GM20000 (cell line): ENCODE measurements around the gene SLC35F1.

Experiments used
- DNase-seq: peaks from one replicate; pipeline ENCODE4 v3.0.0; 2012; ENCODE audit warnings: low spot score
- CTCF ChIP-seq: IDR thresholded peaks from 2 replicates; pipeline ENCODE4 v1.5.1; 2012; ENCODE audit warnings: mild to moderate bottlenecking, control low read depth; ENCODE audit errors: extremely low read depth, missing control alignments

Gene SLC35F1

GRCh38 chr6:118295336-118295735, 388.3 kb downstream of the SLC35F1 start:
- no peak for TF ChIP-seq CTCF
- DNase-seq: no peak

- no peak for TF ChIP-seq CTCF
- DNase-seq: no peak
These were observed 389.3 kb downstream of the SLC35F1 start for GRCh38 chr6:118296129-118296901.

GRCh38 chr6:118297821-118298220, 390.8 kb downstream of the SLC35F1 start:
- no peak for TF ChIP-seq CTCF
- no peak for DNase-seq

GRCh38 chr6:118298476-118299427, 391.7 kb downstream of the SLC35F1 start:
- TF ChIP-seq CTCF: no peak
- DNase-seq: no peak

- DNase-seq: no peak
- TF ChIP-seq CTCF: no peak
These were observed 392.4 kb downstream of the SLC35F1 start for GRCh38 chr6:118299457-118299856.

- TF ChIP-seq CTCF: no peak
- no peak for DNase-seq
These were observed 397.3 kb downstream of the SLC35F1 start for GRCh38 chr6:118304321-118304720.

GRCh38 chr6:118305081-118305480, 398.0 kb downstream of the SLC35F1 start:
- DNase-seq: no peak
- no peak for TF ChIP-seq CTCF
